Measurements from ENCODE around the gene ARHGAP22.

- TF ChIP-seq CTCF (conservative IDR thresholded peaks at IDR 0.05 in 1 of 2, IDR thresholded peaks at IDR 0.05 in 1 of 2; ENCODE audit: extremely low read depth in 1 of 2, insufficient read depth in 1 of 2, low read depth in 1 of 2, low read length in 2 of 2) (no peak), EZH2 (IDR thresholded peaks at IDR 0.05; ENCODE audit: borderline replicate concordance, low read length) (no peak)
Observed at GRCh38 chr10:48501226-48501625, 103.6 kb downstream of the ARHGAP22 start.
